Keratinocyte (primary cell): Measurements from ENCODE around the gene DPYD.

Experiments used
- EZH2 ChIP-seq: IDR thresholded peaks from one replicate; pipeline ENCODE4 v1.6.1; 2012; ENCODE audit warnings: inconsistent platforms, mild to moderate bottlenecking, low read length, moderate library complexity
- TF ChIP-seq, protein P1 (sequence below), 3 experiments: IDR thresholded peaks in 1 of 3; conservative IDR thresholded peaks in 1 of 3; optimal IDR thresholded peaks in 1 of 3; 2 replicates in 2 of 3; 3 replicates in 1 of 3; pipeline versions ENCODE3 to v1.5.1; 2011; ENCODE audit warnings: low read length in 3 of 3, mild to moderate bottlenecking in 3 of 3, moderate library complexity in 2 of 3, control low read depth in 1 of 3, inconsistent platforms in 1 of 3; ENCODE audit not compliant: insufficient read depth in 2 of 3; ENCODE audit errors: extremely low read depth in 1 of 3

GRCh38 chr1:97560714-97561113 is 360.1 kb downstream of the DPYD start:
- TF ChIP-seq, protein P1, sequence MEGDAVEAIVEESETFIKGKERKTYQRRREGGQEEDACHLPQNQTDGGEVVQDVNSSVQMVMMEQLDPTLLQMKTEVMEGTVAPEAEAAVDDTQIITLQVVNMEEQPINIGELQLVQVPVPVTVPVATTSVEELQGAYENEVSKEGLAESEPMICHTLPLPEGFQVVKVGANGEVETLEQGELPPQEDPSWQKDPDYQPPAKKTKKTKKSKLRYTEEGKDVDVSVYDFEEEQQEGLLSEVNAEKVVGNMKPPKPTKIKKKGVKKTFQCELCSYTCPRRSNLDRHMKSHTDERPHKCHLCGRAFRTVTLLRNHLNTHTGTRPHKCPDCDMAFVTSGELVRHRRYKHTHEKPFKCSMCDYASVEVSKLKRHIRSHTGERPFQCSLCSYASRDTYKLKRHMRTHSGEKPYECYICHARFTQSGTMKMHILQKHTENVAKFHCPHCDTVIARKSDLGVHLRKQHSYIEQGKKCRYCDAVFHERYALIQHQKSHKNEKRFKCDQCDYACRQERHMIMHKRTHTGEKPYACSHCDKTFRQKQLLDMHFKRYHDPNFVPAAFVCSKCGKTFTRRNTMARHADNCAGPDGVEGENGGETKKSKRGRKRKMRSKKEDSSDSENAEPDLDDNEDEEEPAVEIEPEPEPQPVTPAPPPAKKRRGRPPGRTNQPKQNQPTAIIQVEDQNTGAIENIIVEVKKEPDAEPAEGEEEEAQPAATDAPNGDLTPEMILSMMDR (optimal IDR thresholded peaks at IDR 0.05 in 1 of 3, IDR thresholded peaks at IDR 0.05 in 1 of 3, conservative IDR thresholded peaks at IDR 0.05 in 1 of 3; ENCODE audit: extremely low read depth in 1 of 3, insufficient read depth in 2 of 3, low read length in 3 of 3) = no peak
- no peak for TF ChIP-seq EZH2
